SIG-M5 treated with dmso at 0.1 percent for 504 hours (cell line): Measurements from ENCODE around the gene ZXDC.

ENCODE experiments used
- DNase-seq: peaks from one replicate; lab custom pipeline; 2025; ENCODE audit not compliant: unreplicated experiment; lab: John Stamatoyannopoulos, UW

The ZXDC gene

GRCh38 chr3:126454437-126455198 is 21.1 kb downstream of the ZXDC start:
- no peak for DNase-seq

GRCh38 chr3:126454025-126454424 is 21.7 kb downstream of the ZXDC start:
- no peak for DNase-seq

- DNase-seq: no peak
These were observed 23.5 kb downstream of the ZXDC start for GRCh38 chr3:126452213-126452612.

GRCh38 chr3:126451511-126451910 is 24.2 kb downstream of the ZXDC start:
- DNase-seq: no peak

GRCh38 chr3:126450744-126451143 is 24.9 kb downstream of the ZXDC start:
- no peak for DNase-seq

GRCh38 chr3:126450219-126450618 is 25.5 kb downstream of the ZXDC start:
- no peak for DNase-seq

- no peak for DNase-seq
These were observed 26.1 kb downstream of the ZXDC start for GRCh38 chr3:126449621-126450051.

- DNase-seq: no peak
These were observed 26.9 kb downstream of the ZXDC start for GRCh38 chr3:126448893-126449180.

GRCh38 chr3:126448136-126448892 is 27.4 kb downstream of the ZXDC start:
- no peak for DNase-seq

- DNase-seq: no peak
These were observed 28.1 kb downstream of the ZXDC start for GRCh38 chr3:126447456-126448106.

GRCh38 chr3:126446791-126447190 is 28.9 kb downstream of the ZXDC start:
- DNase-seq: no peak

- DNase-seq: no peak
These were observed 29.4 kb downstream of the ZXDC start for GRCh38 chr3:126446301-126446700.

GRCh38 chr3:126445506-126445905 is 30.2 kb downstream of the ZXDC start:
- DNase-seq: no peak

- DNase-seq: no peak
These were observed 32.8 kb downstream of the ZXDC start for GRCh38 chr3:126442856-126443242.

GRCh38 chr3:126442094-126442855 is 33.4 kb downstream of the ZXDC start:
- DNase-seq: no peak

GRCh38 chr3:126441256-126441880 is 34.3 kb downstream of the ZXDC start:
- DNase-seq: no peak

GRCh38 chr3:126440709-126440995 is 35.0 kb downstream of the ZXDC start:
- no peak for DNase-seq

- DNase-seq: no peak
These were observed 35.6 kb downstream of the ZXDC start for GRCh38 chr3:126439968-126440708.

GRCh38 chr3:126439346-126439967 is 36.2 kb downstream of the ZXDC start:
- DNase-seq: no peak

GRCh38 chr3:126438746-126439145 is 36.9 kb downstream of the ZXDC start:
- DNase-seq: no peak
